Skin of body (tissue), 2 donors: ENCODE results near the gene CTBP2. TPM values are rescaled to one million over a fixed set of nuclear protein-coding genes. Genes with fewer than 3 reads are reported as not detected.
"Not testable (repeated sequence)": the region's sequence is repeated elsewhere in the genome, so short reads cannot be mapped to it uniquely, and the experiment has no call there.

ENCODE experiments used
- DNase-seq: peaks from one replicate; lab custom pipeline; 2025; lab: John Stamatoyannopoulos, UW
- total RNA-seq: library from RNA; depleted of rRNA; stranded (reverse); fragments of >200 nt; gene quantifications from one replicate; pipeline ENCODE4 v1.2.3, GENCODE V29; 2014

CTBP2 gene
- total RNA-seq, 1 donor from 2014 or later, result 36.7 TPM

GRCh38 chr10:125089469-125089868 is 70.9 kb downstream of the CTBP2 start:
- no peak for DNase-seq

GRCh38 chr10:125087897-125088215 is 72.5 kb downstream of the CTBP2 start:
- DNase-seq, result no peak

GRCh38 chr10:125087191-125087896 is 73.0 kb downstream of the CTBP2 start:
- no peak for DNase-seq

GRCh38 chr10:125086691-125087090 is 73.7 kb downstream of the CTBP2 start:
- no peak for DNase-seq

GRCh38 chr10:125085258-125086054 is 74.9 kb downstream of the CTBP2 start:
- DNase-seq, result peak; percentile 7

- no peak for DNase-seq
Measured at GRCh38 chr10:125084614-125085257, 75.6 kb downstream of the CTBP2 start.

- DNase-seq, result no peak
Measured at GRCh38 chr10:125084191-125084613, 76.2 kb downstream of the CTBP2 start.

- DNase-seq, result no peak
Measured at GRCh38 chr10:125083576-125083920, 76.8 kb downstream of the CTBP2 start.

GRCh38 chr10:125082881-125083575 is 77.3 kb downstream of the CTBP2 start:
- DNase-seq, result peak; percentile 46

- not testable (repeated sequence) for DNase-seq
Measured at GRCh38 chr10:125082471-125082870, 77.9 kb downstream of the CTBP2 start.

- DNase-seq, result no peak
Measured at GRCh38 chr10:125081931-125082330, 78.4 kb downstream of the CTBP2 start.

- DNase-seq, result no peak
Measured at GRCh38 chr10:125080984-125081383, 79.4 kb downstream of the CTBP2 start.

- DNase-seq, result no peak
Measured at GRCh38 chr10:125080296-125080695, 80.1 kb downstream of the CTBP2 start.

- DNase-seq, result no peak
Measured at GRCh38 chr10:125079091-125079600, 81.2 kb downstream of the CTBP2 start.

GRCh38 chr10:125076891-125077541 is 83.3 kb downstream of the CTBP2 start:
- DNase-seq, result peak; percentile 29

- DNase-seq, result no peak
Measured at GRCh38 chr10:125076121-125076825, 84.1 kb downstream of the CTBP2 start.

GRCh38 chr10:125073996-125074395 is 86.4 kb downstream of the CTBP2 start:
- DNase-seq, result no peak

GRCh38 chr10:125072794-125073193 is 87.6 kb downstream of the CTBP2 start:
- DNase-seq, result no peak

- DNase-seq, result no peak
Measured at GRCh38 chr10:125071008-125071407, 89.4 kb downstream of the CTBP2 start.

GRCh38 chr10:125068406-125068805 is 92.0 kb downstream of the CTBP2 start:
- DNase-seq, result no peak

GRCh38 chr10:125067764-125068163 is 92.6 kb downstream of the CTBP2 start:
- no peak for DNase-seq
